Endothelial cell (in vitro differentiated cells): ENCODE data around the gene CP. TPM values are rescaled to one million over a fixed set of nuclear protein-coding genes. Genes with fewer than 3 reads are reported as not detected.
"Not testable (repeated sequence)": the region's sequence is repeated elsewhere in the genome, so short reads cannot be mapped to it uniquely, and the experiment has no call there.

Experiments
- DNase-seq: peaks from one replicate; pipeline ENCODE4 v3.0.0; 2021; ENCODE audit warnings: low spot score
- H3K27ac Mint-ChIP-seq: one replicate; pipeline ENCODE4 v1.8.0; 2021; ENCODE audit warnings: mixed read lengths, inconsistent platforms; ENCODE audit not compliant: unreplicated experiment
- H3K27me3 Mint-ChIP-seq: one replicate; pipeline ENCODE4 v1.8.0; 2021; ENCODE audit warnings: mild to moderate bottlenecking, moderate library complexity, mixed read lengths, inconsistent platforms; ENCODE audit not compliant: unreplicated experiment
- H3K36me3 Mint-ChIP-seq: one replicate; pipeline ENCODE4 v1.8.0; 2021; ENCODE audit warnings: mild to moderate bottlenecking, low read depth, mixed read lengths, inconsistent platforms; ENCODE audit not compliant: unreplicated experiment
- H3K4me1 Mint-ChIP-seq: one replicate; pipeline ENCODE4 v1.8.0; 2021; ENCODE audit warnings: mild to moderate bottlenecking, mixed read lengths, inconsistent platforms; ENCODE audit not compliant: unreplicated experiment
- H3K4me3 Mint-ChIP-seq: one replicate; pipeline ENCODE4 v1.8.0; 2021; ENCODE audit warnings: mild to moderate bottlenecking, mixed read lengths, inconsistent platforms; ENCODE audit not compliant: unreplicated experiment
- H3K9me3 Mint-ChIP-seq: one replicate; pipeline ENCODE4 v1.8.0; 2021; ENCODE audit warnings: mixed read lengths, inconsistent platforms; ENCODE audit not compliant: unreplicated experiment
- total RNA-seq: library from RNA; stranded (reverse); fragmentation: NEBNext Ultra II Directional; extraction: Animal tissue kit (Norgen Biotek cat#: 25700); gene quantifications from one replicate; pipeline ENCODE4 v1.2.1, GENCODE V29; 2021; ENCODE audit not compliant: unreplicated experiment
- TF ChIP-seq, protein P1 (sequence below): fragments of 200-600 bp; sonication (generic); IDR thresholded peaks from one replicate; pipeline ENCODE4 v1.5.0; 2021; ENCODE audit warnings: antibody characterized with exemption; ENCODE audit not compliant: unreplicated experiment

Gene CP
- total RNA-seq, 1 donor from 2014 or later, result 0.44 TPM

DNA sequence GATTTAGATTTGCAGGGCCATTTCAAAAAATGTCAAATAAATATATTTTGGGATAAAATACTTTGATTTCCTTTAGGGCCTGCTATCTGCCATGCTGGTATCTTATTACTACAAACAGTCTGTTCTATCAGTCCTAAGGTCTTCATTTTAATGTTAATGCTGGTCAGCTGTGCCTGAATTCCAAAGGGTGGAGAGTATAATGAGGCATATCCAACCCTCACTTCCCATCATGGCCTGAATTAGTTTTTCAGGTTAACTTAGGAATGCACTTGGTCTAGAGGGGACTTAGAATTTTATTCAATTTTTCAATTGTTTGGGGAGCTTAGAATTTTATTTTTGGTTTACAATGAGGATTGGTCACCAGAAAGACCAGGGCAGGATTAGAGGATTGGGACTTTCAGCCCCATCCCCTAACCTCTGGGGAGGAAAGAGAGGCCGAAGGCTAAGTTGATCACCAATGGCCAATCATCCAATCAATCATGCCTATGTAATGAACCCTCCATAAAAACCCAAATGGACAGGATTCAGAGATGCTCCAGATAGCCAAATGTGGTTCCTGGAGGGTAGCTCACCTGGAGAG, 17.8 kb upstream of the CP start:
- Mint-ChIP-seq H3K27me3 (peaks cover 3% of the 10 kb centered on the region), H3K4me1 (no peaks in the 10 kb centered on the region), H3K4me3 (no peak overlapping the region), H3K9me3 (no peaks in the 10 kb centered on the region), H3K27ac (no peak overlapping the region), H3K36me3 (no peaks in the 10 kb centered on the region)
- TF ChIP-seq, protein P1, sequence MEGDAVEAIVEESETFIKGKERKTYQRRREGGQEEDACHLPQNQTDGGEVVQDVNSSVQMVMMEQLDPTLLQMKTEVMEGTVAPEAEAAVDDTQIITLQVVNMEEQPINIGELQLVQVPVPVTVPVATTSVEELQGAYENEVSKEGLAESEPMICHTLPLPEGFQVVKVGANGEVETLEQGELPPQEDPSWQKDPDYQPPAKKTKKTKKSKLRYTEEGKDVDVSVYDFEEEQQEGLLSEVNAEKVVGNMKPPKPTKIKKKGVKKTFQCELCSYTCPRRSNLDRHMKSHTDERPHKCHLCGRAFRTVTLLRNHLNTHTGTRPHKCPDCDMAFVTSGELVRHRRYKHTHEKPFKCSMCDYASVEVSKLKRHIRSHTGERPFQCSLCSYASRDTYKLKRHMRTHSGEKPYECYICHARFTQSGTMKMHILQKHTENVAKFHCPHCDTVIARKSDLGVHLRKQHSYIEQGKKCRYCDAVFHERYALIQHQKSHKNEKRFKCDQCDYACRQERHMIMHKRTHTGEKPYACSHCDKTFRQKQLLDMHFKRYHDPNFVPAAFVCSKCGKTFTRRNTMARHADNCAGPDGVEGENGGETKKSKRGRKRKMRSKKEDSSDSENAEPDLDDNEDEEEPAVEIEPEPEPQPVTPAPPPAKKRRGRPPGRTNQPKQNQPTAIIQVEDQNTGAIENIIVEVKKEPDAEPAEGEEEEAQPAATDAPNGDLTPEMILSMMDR, result no peak
- no peak for DNase-seq

DNA sequence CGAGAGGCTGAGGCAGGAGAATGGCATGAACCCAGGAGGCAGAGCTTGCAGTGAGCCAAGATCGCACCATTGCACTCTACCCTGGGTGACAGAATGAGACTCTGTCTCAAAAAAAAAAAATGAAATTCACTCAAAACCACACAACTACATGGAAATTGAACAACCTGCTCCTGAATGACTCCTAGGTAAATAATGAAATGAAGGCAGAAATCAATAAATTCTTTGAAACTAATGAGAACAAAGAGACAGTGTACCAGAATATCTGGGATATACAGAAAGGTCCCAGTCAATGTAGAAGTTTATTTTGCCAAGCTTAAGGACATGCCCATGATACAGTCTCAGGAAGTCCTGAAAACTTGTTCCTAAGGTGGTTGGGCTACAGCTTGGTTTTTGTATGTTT, 16.6 kb upstream of the CP start:
- not testable (repeated sequence) for H3K4me1 Mint-ChIP-seq, H3K4me3 Mint-ChIP-seq, DNase-seq, H3K27me3 Mint-ChIP-seq, H3K36me3 Mint-ChIP-seq, H3K9me3 Mint-ChIP-seq, H3K27ac Mint-ChIP-seq

DNA sequence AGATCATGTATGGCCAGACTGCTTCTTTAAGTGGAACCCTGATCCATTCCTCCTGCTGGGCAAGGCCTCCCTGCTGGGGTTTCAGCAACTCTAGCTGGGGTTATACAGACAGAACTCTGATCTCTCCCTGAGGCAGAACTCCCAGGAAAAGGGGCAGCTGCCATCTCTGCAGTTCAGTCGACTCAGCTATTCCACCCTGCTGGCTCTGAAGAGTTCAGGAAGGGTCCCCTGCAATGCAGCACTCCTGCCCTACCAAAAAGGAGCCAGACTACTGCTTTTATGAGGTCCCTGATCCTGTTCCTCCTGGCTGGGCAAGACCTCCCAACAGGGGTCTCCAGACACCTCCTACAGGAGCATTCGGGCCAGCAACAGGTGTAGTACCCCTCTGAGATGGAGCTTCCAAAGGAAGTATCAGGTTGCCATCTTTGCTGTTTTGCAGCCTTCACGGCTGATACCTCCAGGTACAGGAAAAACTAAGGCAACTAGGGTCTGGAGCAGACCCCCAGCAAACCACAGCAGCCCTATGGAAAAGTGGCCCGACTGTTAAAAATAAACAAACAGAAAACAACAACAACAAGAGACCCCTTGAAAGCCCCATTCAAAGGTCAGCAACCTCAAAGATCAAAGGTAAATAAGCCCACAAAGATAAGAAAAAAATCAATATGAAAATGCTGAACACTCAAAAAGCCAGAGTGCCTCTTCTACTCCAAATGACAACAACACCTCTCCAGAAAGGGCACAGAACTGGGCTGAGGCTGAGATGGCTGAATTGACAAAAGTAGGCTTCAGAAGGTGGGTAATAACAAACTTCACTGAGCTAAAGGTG, 14.2 kb upstream of the CP start:
- Mint-ChIP-seq H3K36me3 (no peaks in the 10 kb centered on the region), H3K4me1 (peaks cover 7% of the 10 kb centered on the region), H3K27me3 (peaks cover 1% of the 10 kb centered on the region), H3K27ac (no peak overlapping the region), H3K4me3 (no peak overlapping the region), H3K9me3 (no peaks in the 10 kb centered on the region)
- TF ChIP-seq, protein P1, result no peak
- DNase-seq, result no peak

DNA sequence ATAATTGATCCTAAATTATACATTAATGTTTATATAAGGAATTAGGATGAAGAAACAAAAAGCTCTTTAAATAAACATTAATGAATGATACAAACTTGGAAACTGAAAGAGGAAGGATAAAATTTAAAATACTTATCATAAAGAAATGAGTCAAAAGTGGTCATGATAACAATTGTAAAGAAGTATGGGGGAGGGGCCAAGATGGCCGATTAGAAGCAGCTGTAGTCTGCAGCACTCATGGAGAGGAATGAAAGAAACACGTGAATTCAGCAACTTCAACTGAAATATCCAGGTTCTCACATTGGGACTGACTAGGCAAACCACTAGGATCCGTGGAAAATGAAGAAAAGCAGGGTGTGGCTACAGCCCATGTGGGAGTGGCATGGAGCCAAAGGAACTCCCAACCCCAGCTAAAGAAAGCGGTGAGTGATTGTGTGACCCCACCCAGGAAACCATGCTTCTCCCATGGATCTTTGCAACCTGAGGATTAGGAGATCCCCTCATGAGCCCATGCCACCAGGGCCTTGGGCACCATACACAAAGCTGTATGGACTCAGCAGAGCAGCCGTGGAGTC, 13.1 kb upstream of the CP start:
- Mint-ChIP-seq H3K36me3 (no peaks in the 10 kb centered on the region), H3K27ac (no peak overlapping the region), H3K9me3 (no peaks in the 10 kb centered on the region), H3K4me1 (peaks cover 7% of the 10 kb centered on the region), H3K27me3 (peaks cover 1% of the 10 kb centered on the region), H3K4me3 (no peak overlapping the region)
- DNase-seq, result no peak
- TF ChIP-seq, protein P1, result no peak

DNA sequence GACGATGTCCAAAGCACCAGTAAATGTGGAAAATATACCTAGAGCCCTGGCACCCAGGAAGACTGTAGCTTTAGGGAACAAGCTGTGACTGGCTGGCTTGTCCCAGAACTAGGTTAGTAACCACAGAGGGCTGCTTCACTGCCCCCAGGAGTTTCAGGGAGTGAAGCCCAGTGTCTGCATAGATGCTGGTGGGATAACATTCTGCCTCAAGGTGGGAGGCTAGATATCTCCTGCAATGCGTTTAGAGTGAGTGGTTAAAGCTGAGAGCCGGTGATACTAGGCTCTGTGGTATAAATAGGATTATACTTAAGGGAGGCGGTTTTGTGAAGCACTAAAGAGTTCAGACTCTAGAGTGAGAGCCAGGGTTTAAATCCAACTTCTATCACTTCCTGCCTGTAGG, 11.7 kb upstream of the CP start:
- H3K27me3 Mint-ChIP-seq, result peaks cover 1% of the 10 kb centered on the region
- no peaks in the 10 kb centered on the region for H3K36me3 Mint-ChIP-seq
- DNase-seq, result no peak
- no peaks in the 10 kb centered on the region for H3K9me3 Mint-ChIP-seq
- TF ChIP-seq, protein P1, result no peak
- peaks cover 7% of the 10 kb centered on the region for H3K4me1 Mint-ChIP-seq
- H3K27ac Mint-ChIP-seq, result no peak overlapping the region
- no peak overlapping the region for H3K4me3 Mint-ChIP-seq
